ENCODE results near the gene HTR4. TPM values are rescaled to one million over a fixed set of nuclear protein-coding genes. Genes with fewer than 3 reads are reported as not detected.
"Not testable (repeated sequence)": the region's sequence is repeated elsewhere in the genome, so short reads cannot be mapped to it uniquely, and the experiment has no call there.

Gene HTR4
- total RNA-seq, 4 donors from 2014 or later, result 0.25 to 1.2 (median 1.0) TPM; not detected in 1

DNA sequence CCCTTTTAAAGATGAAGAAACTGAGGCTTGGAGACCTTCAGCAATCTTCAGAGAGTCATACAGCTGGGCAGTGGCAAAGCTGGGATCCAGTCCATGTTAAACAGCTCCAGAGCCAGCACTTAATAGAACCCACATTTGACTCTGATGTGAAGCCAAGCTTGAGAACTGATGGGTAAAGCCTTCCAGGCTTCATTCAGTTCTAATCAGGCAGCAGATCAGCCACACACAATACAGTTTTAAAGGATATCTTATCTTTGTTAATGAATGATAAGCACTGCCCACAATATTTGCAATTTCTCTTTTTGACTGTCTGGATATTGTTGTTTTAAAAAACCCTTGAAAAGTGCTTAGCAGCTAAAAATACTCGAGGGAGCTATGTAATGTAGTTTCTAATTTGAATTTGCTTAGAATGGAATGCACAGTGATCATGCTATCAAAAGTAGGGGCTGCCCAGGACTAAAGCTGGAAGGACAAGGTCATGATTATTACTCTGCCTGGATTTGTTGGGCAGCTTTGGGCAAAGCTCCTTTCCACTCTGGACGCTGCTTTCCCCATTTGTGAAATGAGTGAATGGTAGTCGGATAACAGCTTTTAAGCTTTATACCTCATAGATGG, 31.3 kb upstream of the HTR4 start:
- intact Hi-C loops (cut with DNase I; ENCODE audit: low total_unique reads), result no loop called here
- no peak for TF ChIP-seq POLR2A (IDR thresholded peaks at IDR 0.05)
- TF ChIP-seq, protein P1, sequence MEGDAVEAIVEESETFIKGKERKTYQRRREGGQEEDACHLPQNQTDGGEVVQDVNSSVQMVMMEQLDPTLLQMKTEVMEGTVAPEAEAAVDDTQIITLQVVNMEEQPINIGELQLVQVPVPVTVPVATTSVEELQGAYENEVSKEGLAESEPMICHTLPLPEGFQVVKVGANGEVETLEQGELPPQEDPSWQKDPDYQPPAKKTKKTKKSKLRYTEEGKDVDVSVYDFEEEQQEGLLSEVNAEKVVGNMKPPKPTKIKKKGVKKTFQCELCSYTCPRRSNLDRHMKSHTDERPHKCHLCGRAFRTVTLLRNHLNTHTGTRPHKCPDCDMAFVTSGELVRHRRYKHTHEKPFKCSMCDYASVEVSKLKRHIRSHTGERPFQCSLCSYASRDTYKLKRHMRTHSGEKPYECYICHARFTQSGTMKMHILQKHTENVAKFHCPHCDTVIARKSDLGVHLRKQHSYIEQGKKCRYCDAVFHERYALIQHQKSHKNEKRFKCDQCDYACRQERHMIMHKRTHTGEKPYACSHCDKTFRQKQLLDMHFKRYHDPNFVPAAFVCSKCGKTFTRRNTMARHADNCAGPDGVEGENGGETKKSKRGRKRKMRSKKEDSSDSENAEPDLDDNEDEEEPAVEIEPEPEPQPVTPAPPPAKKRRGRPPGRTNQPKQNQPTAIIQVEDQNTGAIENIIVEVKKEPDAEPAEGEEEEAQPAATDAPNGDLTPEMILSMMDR (IDR thresholded peaks at IDR 0.05), result no peak
- 57 to 64% methylated on average over 3 of the region's 3 CpGs for WGBS, 2 donors
- H3K4me3 ChIP-seq (ENCODE audit: low read depth, poor library complexity, severe bottlenecking), result no peak overlapping the region
- DNase-seq (ENCODE audit: low spot score in 2 of 2), result no peak

DNA sequence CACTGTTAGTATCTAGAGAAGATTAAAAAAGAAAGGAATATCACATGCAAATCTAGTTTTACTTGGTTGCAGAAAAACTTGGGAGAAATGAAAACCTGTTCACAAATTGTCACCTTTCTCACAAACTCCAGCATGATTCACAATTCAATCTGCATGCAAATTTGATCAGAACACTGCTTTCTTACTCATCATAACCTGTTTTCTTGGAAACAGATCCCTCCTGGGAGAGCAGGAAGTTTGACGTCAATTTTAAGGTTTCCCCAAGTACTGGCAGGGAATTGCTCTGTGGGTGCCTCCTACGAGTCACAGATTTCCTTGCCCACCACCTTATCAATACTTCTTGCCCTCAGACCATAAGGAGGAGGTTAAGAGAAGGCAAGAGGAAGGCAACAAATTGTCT, 30.2 kb upstream of the HTR4 start:
- WGBS, 2 donors, result 22 to 39% methylated on average over 2 of the region's 2 CpGs
- TF ChIP-seq, protein P1 (IDR thresholded peaks at IDR 0.05), result no peak
- TF ChIP-seq POLR2A (IDR thresholded peaks at IDR 0.05), result no peak
- DNase-seq (ENCODE audit: low spot score in 2 of 2), result no peak
- H3K4me3 ChIP-seq (ENCODE audit: low read depth, poor library complexity, severe bottlenecking), result no peak overlapping the region
- intact Hi-C loops (cut with DNase I; ENCODE audit: low total_unique reads), result no loop called here

DNA sequence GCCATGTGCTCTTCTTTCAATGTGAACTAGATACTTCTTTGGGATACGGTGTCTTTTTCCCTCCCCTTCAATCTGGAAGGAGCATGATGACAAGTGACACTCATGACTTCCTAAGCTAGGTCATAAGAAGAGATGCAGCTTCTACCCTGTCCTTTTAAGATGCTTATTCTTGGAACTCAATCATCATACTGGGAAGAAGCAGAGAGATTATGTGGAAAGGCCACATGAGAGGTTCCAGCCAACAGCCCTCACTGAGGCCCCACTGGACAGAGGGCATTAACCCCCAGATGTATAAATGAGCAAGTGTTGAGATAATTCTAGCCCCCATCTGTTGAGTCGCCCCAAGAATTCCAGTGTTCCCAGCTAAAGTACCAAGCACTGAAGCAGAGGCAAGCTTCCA, 29.3 kb upstream of the HTR4 start:
- DNase-seq (ENCODE audit: low spot score in 2 of 2), result no peak
- intact Hi-C loops (cut with DNase I; ENCODE audit: low total_unique reads), result no loop called here
- H3K4me3 ChIP-seq (ENCODE audit: low read depth, poor library complexity, severe bottlenecking), result no peak overlapping the region
- 81 to 83% methylated on average over 2 of the region's 2 CpGs for WGBS, 2 donors
- TF ChIP-seq, protein P1 (IDR thresholded peaks at IDR 0.05), result no peak
- TF ChIP-seq POLR2A (IDR thresholded peaks at IDR 0.05), result no peak

DNA sequence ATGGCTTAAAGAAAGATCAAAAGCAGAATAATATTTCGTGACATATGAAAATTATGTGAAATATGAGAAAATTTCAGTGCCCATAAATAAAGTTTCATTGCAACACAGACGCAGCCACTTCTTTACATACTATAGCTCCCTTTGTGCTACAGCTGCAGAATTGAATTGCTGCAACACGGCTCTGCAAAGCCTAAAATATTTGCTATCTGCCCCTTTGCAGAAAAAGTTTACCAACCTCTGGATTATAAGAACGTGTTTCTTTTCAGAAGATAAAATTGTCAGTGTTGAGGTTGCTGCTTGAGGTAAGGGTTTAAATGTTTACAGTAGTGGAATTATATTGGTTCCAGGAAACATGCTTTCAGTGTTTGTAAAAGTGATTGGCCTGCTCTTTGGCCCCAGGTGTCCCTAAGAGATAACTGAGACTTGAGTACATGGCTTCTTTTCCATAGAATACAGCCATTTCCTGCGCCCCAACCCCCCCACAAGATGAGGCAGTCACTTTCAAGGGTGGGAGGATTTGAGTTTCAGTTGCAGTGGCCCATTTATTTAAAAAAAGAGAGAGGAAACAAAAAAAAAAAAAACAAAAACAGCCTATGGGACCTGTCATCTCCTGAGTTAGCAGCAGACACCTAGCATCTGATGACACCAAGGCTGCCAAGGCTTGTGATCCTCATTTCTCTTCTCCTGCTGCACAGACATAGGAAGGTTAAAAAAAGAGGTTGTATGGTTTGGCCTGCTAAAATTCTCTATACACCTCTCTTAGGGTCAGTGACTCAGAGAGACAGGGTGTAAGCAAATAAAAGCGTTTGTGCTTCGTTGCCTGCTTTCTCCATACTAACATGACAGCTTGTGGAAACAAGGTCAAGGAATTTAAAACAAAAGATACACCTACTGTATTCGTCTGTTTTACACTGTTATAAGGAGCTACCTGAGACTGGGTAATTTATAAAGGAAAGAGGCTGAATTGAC, 28.0 kb upstream of the HTR4 start:
- intact Hi-C loops (cut with DNase I; ENCODE audit: low total_unique reads), result no loop called here
- no peak for DNase-seq (ENCODE audit: low spot score in 2 of 2)
- WGBS, 2 donors, result 68 to 74% methylated on average over 8 of the region's 8 CpGs
- no peak overlapping the region for H3K4me3 ChIP-seq (ENCODE audit: low read depth, poor library complexity, severe bottlenecking)
- TF ChIP-seq, protein P1 (IDR thresholded peaks at IDR 0.05), result no peak
- no peak for TF ChIP-seq POLR2A (IDR thresholded peaks at IDR 0.05)

DNA sequence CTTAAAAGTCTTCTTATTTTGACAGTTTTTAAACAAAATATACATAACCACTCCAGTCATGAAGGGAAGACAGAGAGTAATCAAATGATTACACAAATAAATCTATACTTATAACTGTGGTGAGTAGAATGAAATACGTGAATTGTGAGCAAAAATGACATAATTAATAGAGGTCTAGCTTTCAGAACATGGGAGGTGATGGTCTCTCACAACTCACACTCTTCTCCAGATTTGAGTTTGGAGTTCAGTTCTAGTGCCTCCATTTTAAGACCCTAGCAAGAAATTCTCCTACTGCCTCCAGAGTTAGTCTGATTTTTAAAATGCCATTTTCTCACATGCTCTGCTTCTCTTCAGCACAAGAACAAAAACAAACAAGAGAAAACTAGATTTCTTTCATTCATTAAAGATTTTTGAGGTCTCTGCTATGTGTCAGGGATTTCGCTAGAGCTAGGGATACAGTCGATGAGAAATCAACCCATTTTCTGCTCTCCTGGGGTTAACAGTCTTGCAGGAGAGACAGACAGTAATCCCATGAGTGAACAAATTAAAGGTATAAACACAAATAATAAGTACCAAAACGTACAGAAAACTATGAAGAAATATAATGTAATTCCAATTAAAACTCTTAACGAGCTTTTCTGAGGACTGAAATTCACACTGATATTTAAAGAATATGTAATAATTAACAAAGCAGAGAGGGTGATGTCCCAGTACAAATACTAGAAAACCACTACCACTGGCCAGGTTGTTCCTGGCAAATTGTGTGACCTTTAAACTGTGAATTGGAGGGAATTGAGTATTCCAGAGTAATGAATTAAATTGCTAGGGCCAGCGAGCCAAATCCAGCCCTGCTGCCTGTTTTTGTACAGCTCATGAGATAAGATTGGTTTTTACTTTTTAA, 27.1 kb upstream of the HTR4 start:
- DNase-seq (ENCODE audit: low spot score in 2 of 2), result no peak
- TF ChIP-seq, protein P1 (IDR thresholded peaks at IDR 0.05), result no peak
- no peak for TF ChIP-seq POLR2A (IDR thresholded peaks at IDR 0.05)
- WGBS, 2 donors, result 70 to 75% methylated on average over 6 of the region's 6 CpGs
- intact Hi-C loops (cut with DNase I; ENCODE audit: low total_unique reads), result no loop called here
- H3K4me3 ChIP-seq (ENCODE audit: low read depth, poor library complexity, severe bottlenecking), result no peak overlapping the region

DNA sequence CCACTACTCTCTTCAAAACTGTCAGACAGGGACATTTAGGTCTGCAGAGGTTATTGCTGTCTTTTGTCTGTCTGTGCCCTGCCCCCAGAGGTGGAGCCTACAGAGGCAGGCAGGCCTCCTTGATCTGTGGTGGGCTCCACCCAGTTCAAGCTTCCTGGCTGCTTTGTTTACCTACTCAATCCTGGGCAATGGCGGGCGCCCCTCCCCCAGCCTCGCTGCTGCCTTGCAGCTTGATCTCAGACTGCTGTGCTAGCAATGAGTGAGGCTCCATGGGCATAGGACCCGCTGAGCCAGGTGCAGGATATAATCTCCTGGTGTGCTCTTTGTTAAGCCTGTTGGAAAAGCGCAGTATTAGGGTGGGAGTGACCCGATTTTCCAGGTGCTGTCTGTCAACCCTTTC, 19.4 kb upstream of the HTR4 start:
- H3K4me3 ChIP-seq (ENCODE audit: low read depth, poor library complexity, severe bottlenecking); DNase-seq (ENCODE audit: low spot score in 2 of 2); intact Hi-C loops (cut with DNase I; ENCODE audit: low total_unique reads): not testable (repeated sequence)
- 85 to 94% methylated on average over 3 to 6 of the region's 6 CpGs for WGBS, 2 donors

All from lower leg skin (tissue), 4 donors.